ENCODE results near the gene TLK2.
A peak's percentile ranks its signal among the peaks of the same experiment; 100 is the strongest.

Gene TLK2

GRCh38 chr17:62562656-62563055 is 84.0 kb downstream of the TLK2 start (continued):
- TF ChIP-seq ZNF580 (tag by site-specific recombination; IDR thresholded peaks at IDR 0.05) (no peak), ZBTB17 (tag by site-specific recombination; IDR thresholded peaks at IDR 0.05) (no peak), SETDB1 (IDR thresholded peaks at IDR 0.05; ENCODE audit: insufficient read length, low read length) (peak; percentile 38), ZBTB1 (tag by site-specific recombination; IDR thresholded peaks at IDR 0.05) (no peak), ZNF274 (IDR thresholded peaks at IDR 0.05; ENCODE audit: low read length) (no peak), ZNF274 (tag by site-specific recombination; IDR thresholded peaks at IDR 0.05; ENCODE audit: borderline replicate concordance) (no peak), ZSCAN23 (tag by site-specific recombination; IDR thresholded peaks at IDR 0.05) (no peak), ZFP41 (tag by site-specific recombination; IDR thresholded peaks at IDR 0.05; ENCODE audit: borderline replicate concordance) (no peak), ZBTB44 (tag by site-specific recombination; IDR thresholded peaks at IDR 0.05) (no peak), ZNF449 (tag by site-specific recombination; IDR thresholded peaks at IDR 0.05) (peak; percentile 59; the same call in 1 of the 2 replicates), ZNF48 (tag by site-specific recombination; IDR thresholded peaks at IDR 0.05) (no peak)

- POLR2A ChIA-PET, result no interaction called here
- CTCF ChIA-PET, result interaction anchor here (1.0 kb wide), 1 partner anchor 13 kb away, joined by 4 read pairs; no protein-coding TSS in a partner anchor
Observed at GRCh38 chr17:62565817-62566216, 87.2 kb downstream of the TLK2 start.

More at GRCh38 chr17:62565817-62566216, 87.2 kb downstream of the TLK2 start:
- Histone ChIP-seq H3K9me3 (ENCODE audit: control insufficient read depth, insufficient read depth, low read depth, low read length) (no peaks in the 10 kb centered on the region), H3K27ac (ENCODE audit: extremely low read depth, low read depth, low read length) (no peak overlapping the region), H3K4me1 (ENCODE audit: control insufficient read depth, insufficient read depth, low read length) (no peaks in the 10 kb centered on the region), H3K4me3 (ENCODE audit: low read depth, low read length) (no peak overlapping the region), H3K36me3 (ENCODE audit: control insufficient read depth in 2 of 2, insufficient read depth in 1 of 2, low read length in 2 of 2) (peaks cover 49 to 80% of the 10 kb centered on the region in 2 experiments)
- TF ChIP-seq ZBTB6 (tag by site-specific recombination; IDR thresholded peaks at IDR 0.05), result no peak
- no peak for TF ChIP-seq ZFP37 (tag by site-specific recombination; IDR thresholded peaks at IDR 0.05)
- TF ChIP-seq RBAK (tag by site-specific recombination; IDR thresholded peaks at IDR 0.05), result no peak
- TF ChIP-seq ZBTB8A (tag by site-specific recombination; IDR thresholded peaks at IDR 0.05), result no peak
- TF ChIP-seq ZNF530 (tag by site-specific recombination; IDR thresholded peaks at IDR 0.05; ENCODE audit: low read depth), result no peak
- no peak for TF ChIP-seq KLF17 (tag by site-specific recombination; IDR thresholded peaks at IDR 0.05)
- TF ChIP-seq HOXA7 (CRISPR knock-in tag; IDR thresholded peaks at IDR 0.05; ENCODE audit: borderline replicate concordance), result no peak
- TF ChIP-seq ZNF239 (tag by site-specific recombination; IDR thresholded peaks at IDR 0.05), result no peak
- no peak for TF ChIP-seq ZXDB (tag by site-specific recombination; IDR thresholded peaks at IDR 0.05)
- TF ChIP-seq ZNF76 (tag by site-specific recombination; IDR thresholded peaks at IDR 0.05; ENCODE audit: borderline replicate concordance, low read depth), result no peak
- no peak for TF ChIP-seq ZNF132 (tag by site-specific recombination; IDR thresholded peaks at IDR 0.05; ENCODE audit: borderline replicate concordance)
- no peak for TF ChIP-seq ZNF341 (tag by site-specific recombination; IDR thresholded peaks at IDR 0.05; ENCODE audit: low read depth)
- no peak for TF ChIP-seq KLF16 (tag by site-specific recombination; IDR thresholded peaks at IDR 0.05)
- no peak for TF ChIP-seq PRDM2 (tag by site-specific recombination; IDR thresholded peaks at IDR 0.05; ENCODE audit: borderline replicate concordance)
- no peak for TF ChIP-seq ZBTB20 (tag by site-specific recombination; IDR thresholded peaks at IDR 0.05)

Data from HEK293 (cell line).